KMS-11 (cell line): ENCODE data around the gene CLTRN.
"Not testable (repeated sequence)": the region's sequence is repeated elsewhere in the genome, so short reads cannot be mapped to it uniquely, and the experiment has no call there.

Experiments used
- H2AFZ ChIP-seq: fragments of 200-600 bp; sonication (generic); 2 replicates; pipeline ENCODE4 v1.6.1; 2016; ENCODE audit warnings: antibody characterized with exemption, mixed run types, low read depth
- H3K27ac ChIP-seq: fragments of 200-600 bp; sonication (generic); 2 replicates; pipeline ENCODE4 v1.6.1; 2016; ENCODE audit warnings: mild to moderate bottlenecking, mixed run types
- H3K27me3 ChIP-seq: fragments of 200-600 bp; sonication (generic); 2 replicates; pipeline ENCODE4 v1.6.1; 2017; ENCODE audit warnings: mild to moderate bottlenecking, low read depth, mixed run types, moderate library complexity; ENCODE audit not compliant: insufficient read depth
- H3K36me3 ChIP-seq: fragments of 200-600 bp; sonication (generic); 2 replicates; pipeline ENCODE4 v1.6.1; 2017; ENCODE audit warnings: mild to moderate bottlenecking, mixed run types; ENCODE audit not compliant: insufficient read depth
- H3K4me1 ChIP-seq: fragments of 200-600 bp; sonication (generic); 2 replicates; pipeline ENCODE4 v1.6.1; 2016; ENCODE audit warnings: mild to moderate bottlenecking, low read depth, mixed run types; ENCODE audit not compliant: poor library complexity, severe bottlenecking
- H3K4me2 ChIP-seq: fragments of 200-600 bp; sonication (generic); 2 replicates; pipeline ENCODE4 v1.7.0; 2016; ENCODE audit warnings: mild to moderate bottlenecking, mixed run types
- H3K4me3 ChIP-seq: fragments of 200-600 bp; sonication (generic); IDR thresholded peaks from 2 replicates; pipeline ENCODE4 v1.6.1; 2017; ENCODE audit warnings: low read depth, low read length, mixed read lengths; ENCODE audit not compliant: insufficient read depth
- H3K79me2 ChIP-seq: fragments of 200-600 bp; sonication (generic); 2 replicates; pipeline ENCODE4 v1.6.1; 2016; ENCODE audit warnings: low read depth, mixed run types; ENCODE audit not compliant: insufficient read depth
- H3K9ac ChIP-seq: fragments of 200-600 bp; sonication (generic); 2 replicates; pipeline ENCODE4 v1.6.1; 2016; ENCODE audit warnings: mild to moderate bottlenecking, mixed run types
- H4K20me1 ChIP-seq: fragments of 200-600 bp; sonication (generic); 2 replicates; pipeline ENCODE4 v1.6.1; 2016; ENCODE audit warnings: mild to moderate bottlenecking, mixed run types; ENCODE audit not compliant: insufficient read depth
- TF ChIP-seq, protein P1 (sequence below): fragments of 200-600 bp; sonication (generic); conservative IDR thresholded peaks from 2 replicates; pipeline ENCODE4 v1.6.1; 2017; ENCODE audit warnings: low read depth, mild to moderate bottlenecking, antibody characterized with exemption, low read length, moderate library complexity, mixed read lengths

Gene CLTRN, protein sequence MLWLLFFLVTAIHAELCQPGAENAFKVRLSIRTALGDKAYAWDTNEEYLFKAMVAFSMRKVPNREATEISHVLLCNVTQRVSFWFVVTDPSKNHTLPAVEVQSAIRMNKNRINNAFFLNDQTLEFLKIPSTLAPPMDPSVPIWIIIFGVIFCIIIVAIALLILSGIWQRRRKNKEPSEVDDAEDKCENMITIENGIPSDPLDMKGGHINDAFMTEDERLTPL

DNA sequence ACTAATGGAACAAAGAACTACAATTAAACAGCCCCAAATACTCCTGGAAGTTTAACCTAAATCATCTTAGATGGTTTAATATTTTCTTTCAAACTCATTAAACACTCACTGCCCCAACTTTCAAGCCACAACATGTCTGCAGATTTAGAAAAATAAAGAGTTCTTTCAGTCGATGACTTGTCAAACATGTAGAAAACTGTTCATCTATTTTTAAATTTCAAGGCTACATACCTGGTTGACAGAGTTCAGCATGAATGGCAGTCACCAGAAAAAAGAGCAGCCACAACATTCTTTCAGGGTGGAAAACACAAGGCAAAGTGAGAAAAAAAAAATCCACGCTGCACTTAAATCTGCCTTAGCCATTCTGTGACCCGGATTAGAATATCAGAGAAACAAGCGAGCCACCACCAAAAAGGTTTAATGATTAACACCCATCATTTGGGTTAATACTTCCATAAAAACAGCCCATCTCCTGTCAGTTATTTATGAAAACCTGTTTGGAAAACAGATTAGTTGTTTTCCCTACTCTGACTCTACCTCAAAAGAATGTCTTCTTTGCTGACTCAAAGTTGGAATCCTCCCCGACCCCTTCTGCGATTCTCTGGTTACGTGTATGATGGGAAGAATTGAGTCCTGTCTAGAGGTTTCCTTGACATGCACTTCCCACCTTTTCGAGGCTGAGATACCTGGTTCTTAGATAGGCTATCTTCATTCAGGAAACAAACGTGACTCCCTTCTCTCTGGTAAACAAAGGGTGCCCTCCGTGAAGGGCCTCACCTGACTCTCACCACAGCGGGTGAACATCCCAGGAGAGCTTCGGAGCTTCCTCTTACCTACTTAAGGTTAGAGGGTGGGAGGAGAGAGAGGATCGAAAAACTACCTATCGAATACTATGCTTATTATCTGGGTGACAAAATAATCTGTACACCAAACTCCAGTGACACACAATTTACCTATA is at the start of gene CLTRN:
TSS of gene CLTRN (minus strand) at position 319 of the 958 bp plus-strand sequence. CDS start at position 289, 30 bp downstream.
- H2AFZ ChIP-seq: no peak within 1 kb of the TSS
- no peak within 1 kb of the TSS for H3K9ac ChIP-seq
- no peaks in the 10 kb centered on the region for H3K4me1 ChIP-seq
- H4K20me1 ChIP-seq: no peaks in the 10 kb centered on the region
- H3K4me3 ChIP-seq: no peak within 1 kb of the TSS
- no peaks in the 10 kb centered on the region for H3K36me3 ChIP-seq
- TF ChIP-seq, protein P1, sequence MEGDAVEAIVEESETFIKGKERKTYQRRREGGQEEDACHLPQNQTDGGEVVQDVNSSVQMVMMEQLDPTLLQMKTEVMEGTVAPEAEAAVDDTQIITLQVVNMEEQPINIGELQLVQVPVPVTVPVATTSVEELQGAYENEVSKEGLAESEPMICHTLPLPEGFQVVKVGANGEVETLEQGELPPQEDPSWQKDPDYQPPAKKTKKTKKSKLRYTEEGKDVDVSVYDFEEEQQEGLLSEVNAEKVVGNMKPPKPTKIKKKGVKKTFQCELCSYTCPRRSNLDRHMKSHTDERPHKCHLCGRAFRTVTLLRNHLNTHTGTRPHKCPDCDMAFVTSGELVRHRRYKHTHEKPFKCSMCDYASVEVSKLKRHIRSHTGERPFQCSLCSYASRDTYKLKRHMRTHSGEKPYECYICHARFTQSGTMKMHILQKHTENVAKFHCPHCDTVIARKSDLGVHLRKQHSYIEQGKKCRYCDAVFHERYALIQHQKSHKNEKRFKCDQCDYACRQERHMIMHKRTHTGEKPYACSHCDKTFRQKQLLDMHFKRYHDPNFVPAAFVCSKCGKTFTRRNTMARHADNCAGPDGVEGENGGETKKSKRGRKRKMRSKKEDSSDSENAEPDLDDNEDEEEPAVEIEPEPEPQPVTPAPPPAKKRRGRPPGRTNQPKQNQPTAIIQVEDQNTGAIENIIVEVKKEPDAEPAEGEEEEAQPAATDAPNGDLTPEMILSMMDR: no peak
- H3K79me2 ChIP-seq: no peaks in the 10 kb centered on the region
- no peaks in the 10 kb centered on the region for H3K27me3 ChIP-seq
- no peak within 1 kb of the TSS for H3K27ac ChIP-seq
- no peak within 1 kb of the TSS for H3K4me2 ChIP-seq

DNA sequence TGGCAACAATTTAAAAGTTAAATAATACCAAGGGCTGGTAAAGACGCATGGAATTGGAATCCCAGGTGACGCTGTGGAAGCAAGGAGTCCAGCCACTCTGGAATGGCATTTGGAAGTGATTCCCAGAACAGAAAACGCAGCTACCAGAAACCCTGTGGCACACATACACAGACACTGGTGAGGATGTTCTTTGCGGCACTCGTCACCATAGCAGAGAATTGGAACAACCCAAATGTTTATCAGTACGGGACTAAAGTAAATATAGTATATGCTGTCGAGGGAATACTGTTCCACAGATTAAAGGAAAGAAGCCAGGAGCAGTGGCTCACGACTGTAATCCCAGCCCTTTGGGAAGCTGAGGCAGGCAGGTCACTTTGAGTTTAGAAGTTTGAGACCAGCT is 39.7 kb upstream of the CLTRN start:
- not testable (repeated sequence) for H3K4me1 ChIP-seq, H3K9ac ChIP-seq

DNA sequence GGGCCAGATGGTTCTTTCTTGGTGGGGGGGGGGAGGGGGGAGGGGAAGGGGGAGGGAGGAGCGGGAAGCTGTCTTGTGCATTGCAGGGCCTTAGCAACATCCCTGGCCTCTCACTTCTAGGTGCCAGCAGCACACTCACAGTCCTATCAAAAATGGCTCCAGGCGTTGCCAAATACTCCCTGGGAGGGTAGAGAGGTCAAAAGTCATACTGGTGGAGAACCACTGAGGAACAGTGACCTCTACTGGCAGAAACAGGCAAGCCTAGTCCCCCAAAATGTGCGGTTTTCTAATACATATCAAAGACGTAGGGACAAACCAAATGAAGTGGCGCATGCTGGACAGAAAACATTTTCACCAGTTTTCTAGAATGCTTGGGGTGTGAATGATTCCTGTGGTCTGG is 39.2 kb upstream of the CLTRN start:
- H2AFZ ChIP-seq, H3K4me2 ChIP-seq, H3K4me1 ChIP-seq, H3K4me3 ChIP-seq, H3K79me2 ChIP-seq, H3K27me3 ChIP-seq, H4K20me1 ChIP-seq, H3K9ac ChIP-seq, H3K36me3 ChIP-seq, H3K27ac ChIP-seq: not testable (repeated sequence)

More for the DNA sequence above, 39.7 kb upstream of the CLTRN start:
- H3K27ac ChIP-seq, H3K4me2 ChIP-seq, H3K79me2 ChIP-seq, H4K20me1 ChIP-seq, H3K36me3 ChIP-seq, H3K4me3 ChIP-seq, H3K27me3 ChIP-seq, H2AFZ ChIP-seq: not testable (repeated sequence)

DNA sequence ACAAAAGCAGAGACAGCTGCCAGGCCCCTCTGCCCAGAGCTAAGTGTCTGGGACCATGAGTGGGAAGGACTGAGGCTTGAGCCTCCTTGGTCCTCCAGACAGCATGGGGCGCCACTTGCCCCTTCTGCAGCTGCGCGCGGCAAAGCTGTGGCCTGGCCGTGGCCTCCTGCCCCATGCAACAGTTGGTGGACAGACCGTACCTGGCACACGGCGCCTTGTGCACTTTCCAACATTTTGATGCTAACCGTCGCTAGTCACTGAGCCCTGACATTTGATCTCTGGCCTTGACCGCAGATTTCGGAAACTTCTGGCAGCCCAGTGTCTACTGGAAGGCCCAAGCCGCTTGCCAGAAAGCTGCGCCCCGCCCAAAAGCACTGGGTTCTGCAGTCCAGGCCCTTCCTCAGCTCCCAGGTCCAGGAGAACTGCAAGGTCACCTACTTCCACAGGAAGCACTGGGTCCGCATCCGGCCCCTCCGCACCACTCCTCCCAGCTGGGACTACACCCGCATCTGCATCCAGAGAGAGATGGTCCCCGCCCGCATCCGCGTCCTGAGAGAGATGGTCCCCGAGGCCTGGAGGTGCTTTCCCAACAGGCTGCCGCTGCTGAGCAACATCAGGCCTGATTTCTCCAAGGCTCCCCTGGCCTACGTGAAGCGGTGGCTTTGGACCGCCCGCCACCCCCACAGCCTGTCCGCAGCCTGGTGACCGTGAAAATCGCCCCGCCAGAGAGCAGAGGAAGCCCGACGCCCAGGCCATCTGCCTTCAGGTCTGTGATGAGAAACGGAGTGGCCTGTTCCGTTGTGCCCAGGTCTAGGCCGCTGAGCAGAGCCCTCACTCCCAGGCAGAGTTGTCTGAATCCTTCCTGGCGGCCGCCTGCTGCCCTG is 38.1 kb upstream of the CLTRN start:
- TF ChIP-seq, protein P1: no peak
- no peak overlapping the region for H3K27ac ChIP-seq
- no peak overlapping the region for H2AFZ ChIP-seq
- no peaks in the 10 kb centered on the region for H3K36me3 ChIP-seq
- H4K20me1 ChIP-seq: no peaks in the 10 kb centered on the region
- no peaks in the 10 kb centered on the region for H3K4me1 ChIP-seq
- H3K27me3 ChIP-seq: no peaks in the 10 kb centered on the region
- H3K4me3 ChIP-seq: no peak overlapping the region
- H3K79me2 ChIP-seq: no peaks in the 10 kb centered on the region
- H3K4me2 ChIP-seq: no peak overlapping the region
- H3K9ac ChIP-seq: no peak overlapping the region

DNA sequence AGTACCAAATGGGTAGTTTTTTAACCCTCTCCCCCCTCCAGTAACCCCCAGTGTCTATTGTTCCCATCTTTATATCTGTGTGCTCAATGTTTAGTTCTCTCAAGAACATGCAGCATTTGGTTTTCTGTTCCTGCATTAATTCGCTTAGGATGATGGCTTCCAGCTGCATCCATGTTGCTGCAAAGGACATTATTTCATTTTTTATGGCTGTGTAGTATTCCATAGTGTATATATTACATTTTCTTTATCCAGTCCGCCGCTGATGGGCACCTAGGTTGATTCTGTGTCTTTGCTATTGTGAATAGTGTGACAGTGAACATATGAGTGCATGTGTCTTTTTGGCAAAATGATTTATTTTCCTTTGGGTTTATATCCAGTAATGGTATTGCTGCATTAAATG is 31.9 kb upstream of the CLTRN start:
- H4K20me1 ChIP-seq: no peaks in the 10 kb centered on the region
- H3K36me3 ChIP-seq: no peaks in the 10 kb centered on the region
- no peak overlapping the region for H3K27ac ChIP-seq
- H3K79me2 ChIP-seq: no peaks in the 10 kb centered on the region
- no peaks in the 10 kb centered on the region for H3K4me1 ChIP-seq
- H3K9ac ChIP-seq: no peak overlapping the region
- TF ChIP-seq, protein P1: no peak
- H3K4me3 ChIP-seq: no peak overlapping the region
- H3K4me2 ChIP-seq: no peak overlapping the region
- H2AFZ ChIP-seq: no peak overlapping the region
- H3K27me3 ChIP-seq: no peaks in the 10 kb centered on the region
